DND-41 (cell line): ENCODE measurements around the gene NDUFA13.

Source experiments
- ATAC-seq: fragments of 200-7000 bp; cut with Tn5 transposase; 3 replicates; pipeline ENCODE4 v1.9.1; 2021; ENCODE audit warnings: low read depth; ENCODE audit not compliant: insufficient read depth
- DNase-seq: peaks from one replicate; pipeline ENCODE4 v3.0.0-alpha.2; 2020
- H2AFZ ChIP-seq: 2 replicates; pipeline ENCODE4 v1.6.0; 2012; ENCODE audit warnings: low read depth, low read length
- H3K27ac ChIP-seq: 2 replicates; pipeline ENCODE4 v1.5.1; 2012; ENCODE audit warnings: low read length, inconsistent platforms
- H3K27me3 ChIP-seq: fragments of 200-600 bp; sonication (generic); 2 replicates; pipeline ENCODE4 v1.6.0; 2012; ENCODE audit warnings: low read length, mild to moderate bottlenecking, inconsistent platforms; ENCODE audit not compliant: insufficient read depth, poor library complexity
- H3K36me3 ChIP-seq: 2 replicates; pipeline ENCODE4 v1.5.1; 2012; ENCODE audit warnings: low read length, inconsistent platforms; ENCODE audit not compliant: insufficient read depth
- H3K4me1 ChIP-seq: 2 replicates; pipeline ENCODE4 v1.5.1; 2012; ENCODE audit warnings: mild to moderate bottlenecking, low read length; ENCODE audit not compliant: insufficient read depth
- H3K4me2 ChIP-seq: 2 replicates; pipeline ENCODE4 v1.6.0; 2012; ENCODE audit warnings: mild to moderate bottlenecking, moderate library complexity, low read length, inconsistent platforms; ENCODE audit not compliant: insufficient read depth
- H3K4me3 ChIP-seq, 2 experiments: fragments of 200-600 bp in 1 of 2; shearing (Covaris generic) in 1 of 2; 2 replicates each; pipeline ENCODE4 v1.5.1; 2012 to 2016; ENCODE audit warnings: inconsistent platforms in 2 of 2, low read length in 2 of 2, mild to moderate bottlenecking in 2 of 2, low read depth in 1 of 2, moderate library complexity in 1 of 2
- H3K79me2 ChIP-seq: 2 replicates; pipeline ENCODE4 v1.6.0; 2012; ENCODE audit warnings: low read length, inconsistent platforms; ENCODE audit not compliant: insufficient read depth
- H3K9ac ChIP-seq: 2 replicates; pipeline ENCODE4 v1.6.0; 2012; ENCODE audit warnings: low read depth, mild to moderate bottlenecking, inconsistent platforms, low read length, moderate library complexity
- H3K9me3 ChIP-seq: 2 replicates; pipeline ENCODE4 v1.5.1; 2012; ENCODE audit warnings: low read length, moderate library complexity, mild to moderate bottlenecking, inconsistent platforms; ENCODE audit not compliant: insufficient read depth, severe bottlenecking
- H4K20me1 ChIP-seq: 2 replicates; pipeline ENCODE4 v1.6.0; 2012; ENCODE audit warnings: low read length; ENCODE audit not compliant: insufficient read depth
- CTCF ChIP-seq: IDR thresholded peaks from 2 replicates; pipeline ENCODE4 v1.5.1; 2012; ENCODE audit warnings: borderline replicate concordance, low read length, moderate library complexity, mild to moderate bottlenecking; ENCODE audit not compliant: poor library complexity, severe bottlenecking; ENCODE audit errors: extremely low read depth
- EZH2 ChIP-seq: IDR thresholded peaks from 3 replicates; pipeline ENCODE4 v1.6.1; 2012; ENCODE audit warnings: borderline replicate concordance, low read depth, mild to moderate bottlenecking, moderate library complexity, low read length, inconsistent platforms; ENCODE audit not compliant: severe bottlenecking

NDUFA13 gene

DNA sequence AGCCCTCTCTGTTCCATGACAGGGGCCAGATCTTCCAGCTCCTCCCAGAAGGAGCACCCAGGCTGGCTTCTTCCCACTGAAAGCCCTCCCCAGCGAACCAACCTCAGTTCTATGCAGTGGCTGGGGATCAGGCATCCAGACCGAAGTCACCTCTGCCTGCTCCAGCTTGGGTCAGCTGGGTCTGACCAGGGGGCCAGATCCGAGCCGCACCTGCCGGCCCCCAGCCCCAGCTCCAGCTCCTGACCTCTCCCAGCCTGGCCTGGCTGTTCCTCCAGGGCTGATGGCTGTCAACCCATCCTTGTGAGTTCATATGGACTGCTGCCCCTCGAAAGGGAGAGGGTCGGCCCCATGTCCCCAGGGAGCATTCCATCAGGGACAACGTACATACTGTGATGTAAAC, 8.7 kb upstream of the NDUFA13 start:
- H3K27ac ChIP-seq = no peak overlapping the region; the same call in 1 of the 2 replicates
- ATAC-seq (no peak), DNase-seq (no peak)
- TF ChIP-seq EZH2 = no peak
- TF ChIP-seq CTCF = no peak
- no peaks in the 10 kb centered on the region for H3K4me1 ChIP-seq
- H3K9ac ChIP-seq = no peak overlapping the region
- no peak overlapping the region for H3K4me2 ChIP-seq
- H2AFZ ChIP-seq = no peak overlapping the region
- H3K27me3 ChIP-seq = no peaks in the 10 kb centered on the region
- no peaks in the 10 kb centered on the region for H3K9me3 ChIP-seq
- H3K36me3 ChIP-seq = peaks cover 57% of the 10 kb centered on the region
- H4K20me1 ChIP-seq = peaks cover 20% of the 10 kb centered on the region; the same call in 1 of the 2 replicates
- H3K79me2 ChIP-seq = no peaks in the 10 kb centered on the region; the same call in 1 of the 2 replicates
- no peak overlapping the region for H3K4me3 ChIP-seq

DNA sequence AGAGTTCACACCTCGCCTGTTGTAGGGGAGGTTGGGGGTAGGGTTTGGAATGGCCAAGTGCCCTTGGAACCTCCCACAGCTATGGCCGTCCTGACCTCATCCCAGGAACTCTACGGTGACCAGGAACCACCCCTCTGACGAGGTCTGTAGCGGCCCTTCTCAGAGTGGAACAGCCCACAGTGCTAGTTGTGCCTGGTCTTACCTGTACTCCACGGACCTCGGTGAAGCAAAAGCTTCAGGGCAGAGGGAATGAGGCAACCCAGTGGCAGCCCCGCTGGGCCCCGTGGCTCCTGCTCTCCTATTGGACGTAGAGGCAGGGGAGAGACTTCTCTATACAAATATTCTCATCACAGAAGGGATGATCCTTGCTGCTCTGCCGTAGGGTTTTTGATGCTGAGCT, 7.8 kb upstream of the NDUFA13 start:
- no peak overlapping the region for H3K4me3 ChIP-seq
- DNase-seq = no peak
- H3K36me3 ChIP-seq = peaks cover 48% of the 10 kb centered on the region
- no peak for TF ChIP-seq EZH2
- no peak for TF ChIP-seq CTCF
- H3K9me3 ChIP-seq = no peaks in the 10 kb centered on the region
- H3K27ac ChIP-seq = no peak overlapping the region
- ATAC-seq = 0 out of 3 replicates have a peak, but pooled peaks have one; percentile 8
- no peak overlapping the region for H2AFZ ChIP-seq
- peaks cover 14% of the 10 kb centered on the region; the same call in 1 of the 2 replicates for H4K20me1 ChIP-seq
- H3K4me1 ChIP-seq = no peaks in the 10 kb centered on the region
- no peak overlapping the region for H3K9ac ChIP-seq
- no peaks in the 10 kb centered on the region for H3K27me3 ChIP-seq
- H3K4me2 ChIP-seq = no peak overlapping the region
- H3K79me2 ChIP-seq = no peaks in the 10 kb centered on the region; the same call in 1 of the 2 replicates

GRCh38 chr19:19510432-19510831, 5.6 kb upstream of the NDUFA13 start:
- Histone ChIP-seq H3K9me3 (no peaks in the 10 kb centered on the region), H3K27ac (no peak overlapping the region), H3K4me3 (no peak overlapping the region), H2AFZ (no peak overlapping the region), H3K27me3 (no peaks in the 10 kb centered on the region), H3K79me2 (peaks cover 9% of the 10 kb centered on the region), H3K4me1 (peaks cover 8% of the 10 kb centered on the region), H4K20me1 (peaks cover 7% of the 10 kb centered on the region; the same call in 1 of the 2 replicates), H3K4me2 (no peak overlapping the region), H3K9ac (no peak overlapping the region), H3K36me3 (peaks cover 32% of the 10 kb centered on the region)
- peak; percentile 15; the same call in 2 of the 3 replicates for ATAC-seq
- DNase-seq = no peak
- TF ChIP-seq EZH2 = no peak
- TF ChIP-seq CTCF = no peak
